K562 (cell line): ENCODE data around the gene FUT2.

ENCODE experiments used
- BCL6 ChIP-seq: fragments of 250-450 bp; sonication (Bioruptor Pico); IDR thresholded peaks from 2 replicates; pipeline ENCODE4 v1.4.0; 2020
- CHD2 ChIP-seq: IDR thresholded peaks from 2 replicates; pipeline ENCODE4 v1.6.1; 2011; ENCODE audit warnings: low read depth, low read length
- EP300 ChIP-seq: IDR thresholded peaks from 2 replicates; pipeline ENCODE4 v1.6.1; 2012; ENCODE audit warnings: low read length, improper control_type of control experiment
- FOSL1 ChIP-seq: fragments of 200-800 bp; sonication (Bioruptor generic); conservative IDR thresholded peaks from 2 replicates; pipeline ENCODE4 v1.6.1; 2016; ENCODE audit warnings: missing genetic modification characterization, missing compliant biosample characterization
- FOXA1 ChIP-seq: fragments of 450-650 bp; IDR thresholded peaks from 2 replicates; pipeline ENCODE4 v1.6.1; 2016; ENCODE audit warnings: mild to moderate bottlenecking, borderline replicate concordance
- GMEB1 ChIP-seq: fragments of 250-450 bp; sonication (Bioruptor Pico); IDR thresholded peaks from 2 replicates; pipeline ENCODE4 v1.4.0; 2020; ENCODE audit warnings: mild to moderate bottlenecking
- JUND ChIP-seq, 2 experiments: IDR thresholded peaks; 2 replicates in 1 of 2; 3 replicates in 1 of 2; pipeline ENCODE4 v1.6.1; 2011; ENCODE audit warnings: borderline replicate concordance in 2 of 2, low read depth in 2 of 2, low read length in 2 of 2, improper control_type of control experiment in 1 of 2, missing biosample characterization in 1 of 2, missing genetic modification characterization in 1 of 2, missing genetic modification reagents in 1 of 2
- KLF6 ChIP-seq: fragments of 250-450 bp; sonication (Bioruptor Pico); IDR thresholded peaks from 2 replicates; pipeline ENCODE4 v1.4.0; 2020; ENCODE audit warnings: mild to moderate bottlenecking, moderate library complexity, borderline replicate concordance
- POLR2AphosphoS5 ChIP-seq: IDR thresholded peaks from 2 replicates; pipeline ENCODE4 v1.6.1; 2011; ENCODE audit warnings: mild to moderate bottlenecking, low read depth, low read length, moderate library complexity; ENCODE audit not compliant: control insufficient read depth, insufficient read depth
- SMARCE1 ChIP-seq: fragments of 450-650 bp; IDR thresholded peaks from 2 replicates; pipeline ENCODE4 v1.7.1; 2016; ENCODE audit warnings: mild to moderate bottlenecking
- TOE1 ChIP-seq, 2 experiments: fragments of 450-650 bp in 1 of 2; sonication (generic) in 1 of 2; formaldehyde crosslinking in 1 of 2; IDR thresholded peaks; 2 replicates each; pipeline versions ENCODE4 v1.7.1 to v1.8.0; 2016 to 2022; ENCODE audit warnings: borderline replicate concordance in 2 of 2, mild to moderate bottlenecking in 2 of 2, antibody characterized with exemption in 1 of 2, inconsistent platforms in 1 of 2, low read depth in 1 of 2, missing genetic modification reagents in 1 of 2, moderate library complexity in 1 of 2
- WHSC1 ChIP-seq: IDR thresholded peaks from one replicate; pipeline ENCODE4 v1.6.1; 2012; ENCODE audit warnings: low read length, control low read depth, inconsistent platforms
- ZC3H4 ChIP-seq: sonication (generic); formaldehyde crosslinking; IDR thresholded peaks from 2 replicates; pipeline ENCODE4 v1.9.0; 2021; ENCODE audit warnings: missing genetic modification reagents, borderline replicate concordance
- ZNF253 ChIP-seq: fragments of 250-450 bp; sonication (Bioruptor Pico); conservative IDR thresholded peaks from 2 replicates; pipeline ENCODE4 v1.6.1; 2021; ENCODE audit warnings: mild to moderate bottlenecking

GRCh38 chr19:48696353-48697010 is 711 bp downstream of the FUT2 start:
- no peak for TF ChIP-seq POLR2AphosphoS5
- TF ChIP-seq BCL6 (CRISPR knock-in tag) = no peak
- no peak for TF ChIP-seq GMEB1 (CRISPR knock-in tag)
- TF ChIP-seq ZC3H4 (CRISPR knock-in tag) = no peak
- TF ChIP-seq TOE1 (IDR thresholded peaks at IDR 0.05; ENCODE audit: borderline replicate concordance) = no peak
- no peak for TF ChIP-seq TOE1 (CRISPR knock-in tag; IDR thresholded peaks at IDR 0.05; ENCODE audit: borderline replicate concordance, low read depth)
- TF ChIP-seq CHD2 = no peak
- no peak for TF ChIP-seq FOXA1
- no peak for TF ChIP-seq ZNF253 (CRISPR knock-in tag)
- no peak for TF ChIP-seq SMARCE1
- TF ChIP-seq WHSC1 = no peak
- no peak for TF ChIP-seq KLF6 (CRISPR knock-in tag)
- no peak for TF ChIP-seq EP300
- no peak for TF ChIP-seq JUND (IDR thresholded peaks at IDR 0.05; ENCODE audit: borderline replicate concordance, low read depth, low read length)
- TF ChIP-seq JUND (tag; IDR thresholded peaks at IDR 0.05; ENCODE audit: borderline replicate concordance, low read depth, low read length) = no peak
- no peak for TF ChIP-seq FOSL1 (tag)
